Tibial nerve (tissue), 4 donors: Measurements from ENCODE around the gene CD74. TPM values are rescaled to one million over a fixed set of nuclear protein-coding genes. Genes with fewer than 3 reads are reported as not detected.

Source experiments
- DNase-seq, 2 donors: peaks; one replicate each; pipeline ENCODE4 v3.0.0-alpha.2; 2019; ENCODE audit warnings: low spot score in 2 of 2
- H3K27ac ChIP-seq, 4 donors: fragments of 200-600 bp; sonication (generic) in 3 of 4; one replicate each; pipeline ENCODE4 v1.5.1; 2017 to 2019; ENCODE audit warnings: mild to moderate bottlenecking in 1 of 4
- H3K27me3 ChIP-seq, 2 donors: fragments of 200-600 bp; sonication (generic) in 1 of 2; one replicate each; pipeline versions ENCODE4 v1.5.1 to v1.6.0; 2017 to 2019
- H3K36me3 ChIP-seq, 3 donors: fragments of 200-600 bp; sonication (generic); one replicate each; pipeline ENCODE4 v1.5.1; 2018 to 2019
- H3K4me1 ChIP-seq, 4 donors: fragments of 200-600 bp; sonication (generic) in 3 of 4; one replicate each; pipeline ENCODE4 v1.5.1; 2017 to 2019
- H3K4me3 ChIP-seq, 4 donors: fragments of 200-600 bp; sonication (generic) in 3 of 4; one replicate each; pipeline ENCODE4 v1.5.1; 2017 to 2019; ENCODE audit warnings: mild to moderate bottlenecking in 1 of 4, moderate library complexity in 1 of 4
- H3K9me3 ChIP-seq, 4 donors: fragments of 200-600 bp; sonication (generic) in 3 of 4; one replicate each; pipeline ENCODE4 v1.5.1; 2017 to 2019
- CTCF ChIP-seq, 5 experiments: fragments of 200-600 bp in 3 of 5; fragments of 450-650 bp in 2 of 5; sonication (generic) in 3 of 5; IDR thresholded peaks; one replicate each; pipeline ENCODE4 v1.5.1; 2016 to 2019; ENCODE audit warnings: antibody characterized with exemption in 5 of 5, mild to moderate bottlenecking in 3 of 5, moderate library complexity in 2 of 5
- EP300 ChIP-seq, 2 donors: sonication (generic); formaldehyde crosslinking; IDR thresholded peaks; one replicate each; pipeline ENCODE4 v1.6.1; 2017; ENCODE audit warnings: antibody characterized with exemption in 2 of 2, mild to moderate bottlenecking in 1 of 2
- POLR2A ChIP-seq, 2 donors: fragments of 450-650 bp; IDR thresholded peaks; one replicate each; pipeline ENCODE4 v1.6.1; 2017; ENCODE audit warnings: antibody characterized with exemption in 2 of 2, mild to moderate bottlenecking in 2 of 2, moderate library complexity in 2 of 2
- WGBS, 2 donors: methylation state at CpG; one replicate each; pipeline ENCODE4 v1.1.5; 2018; 5-methylcytosine and 5-hydroxymethylcytosine counted together
- total RNA-seq, 4 donors: library from RNA; depleted of rRNA; stranded (reverse); fragments of >200 nt; gene quantifications; one replicate each; pipeline ENCODE4 v1.1.0, GENCODE V29; 2016

The CD74 gene
- total RNA-seq, 4 donors from 2014 or later = 309 to 1,049 (median 557) TPM

- H3K27me3 ChIP-seq = no peaks in the 10 kb centered on the region
- H3K27ac ChIP-seq = no peak overlapping the region
- no peak for DNase-seq
- peaks cover 0 to 100% (median 12%) of the 10 kb centered on the region in 3 donors for H3K36me3 ChIP-seq
- TF ChIP-seq EP300 (IDR thresholded peaks at IDR 0.05) (no peak), POLR2A (IDR thresholded peaks at IDR 0.05) (no peak), CTCF (IDR thresholded peaks at IDR 0.05) (no peak)
- no peaks in the 10 kb centered on the region for H3K9me3 ChIP-seq
- WGBS, 2 donors = 64 to 72% methylated on average over 3 of the region's 3 CpGs
- peaks cover 0 to 4% (median 0%) of the 10 kb centered on the region in 4 donors for H3K4me1 ChIP-seq
- no peak overlapping the region for H3K4me3 ChIP-seq
Observed at GRCh38 chr5:150393096-150393645, 19.5 kb downstream of the CD74 start.

- H3K4me3 ChIP-seq = no peak overlapping the region
- H3K9me3 ChIP-seq = no peaks in the 10 kb centered on the region
- no peaks in the 10 kb centered on the region for H3K27me3 ChIP-seq
- H3K36me3 ChIP-seq = peaks cover 0 to 100% (median 13%) of the 10 kb centered on the region in 3 donors
- no peak overlapping the region for H3K27ac ChIP-seq
- peaks cover 0 to under 1% (median 0%) of the 10 kb centered on the region in 4 donors for H3K4me1 ChIP-seq
- no peak for DNase-seq
- TF ChIP-seq CTCF (IDR thresholded peaks at IDR 0.05) (no peak), POLR2A (IDR thresholded peaks at IDR 0.05) (no peak), EP300 (IDR thresholded peaks at IDR 0.05) (no peak)
- 76 to 86% methylated on average over 3 to 7 of the region's 7 CpGs for WGBS, 2 donors
Observed at GRCh38 chr5:150392680-150393079, 20.0 kb downstream of the CD74 start.

GRCh38 chr5:150391986-150392385 is 20.7 kb downstream of the CD74 start:
- Histone ChIP-seq H3K4me1 (no peaks in the 10 kb centered on the region), H3K27ac (no peak overlapping the region), H3K36me3 (peaks cover 0 to 100% (median 20%) of the 10 kb centered on the region in 3 donors), H3K4me3 (no peak overlapping the region), H3K9me3 (no peaks in the 10 kb centered on the region), H3K27me3 (no peaks in the 10 kb centered on the region)
- DNase-seq = no peak
- TF ChIP-seq EP300 (IDR thresholded peaks at IDR 0.05) (no peak), POLR2A (IDR thresholded peaks at IDR 0.05) (no peak)
- 91 to 95% methylated on average over 3 of the region's 3 CpGs for WGBS, 2 donors

GRCh38 chr5:150391064-150391834 is 21.5 kb downstream of the CD74 start:
- no peaks in the 10 kb centered on the region for H3K27me3 ChIP-seq
- H3K36me3 ChIP-seq = peaks cover 0 to 100% (median 16%) of the 10 kb centered on the region in 3 donors
- no peak for TF ChIP-seq EP300 (IDR thresholded peaks at IDR 0.05)
- no peak for TF ChIP-seq POLR2A (IDR thresholded peaks at IDR 0.05)
- TF ChIP-seq CTCF (IDR thresholded peaks at IDR 0.05) = no peak
- 83 to 94% methylated on average over 10 to 13 of the region's 13 CpGs for WGBS, 2 donors
- no peaks in the 10 kb centered on the region for H3K9me3 ChIP-seq
- H3K27ac ChIP-seq = no peak overlapping the region
- no peak overlapping the region for H3K4me3 ChIP-seq
- DNase-seq = no peak
- H3K4me1 ChIP-seq = no peaks in the 10 kb centered on the region

GRCh38 chr5:150389531-150390266 is 23.0 kb downstream of the CD74 start:
- Histone ChIP-seq H3K36me3 (peaks cover 0 to 100% (median 17%) of the 10 kb centered on the region in 3 donors), H3K9me3 (no peaks in the 10 kb centered on the region), H3K4me3 (no peak overlapping the region), H3K27ac (no peak overlapping the region), H3K27me3 (no peaks in the 10 kb centered on the region), H3K4me1 (no peaks in the 10 kb centered on the region)
- DNase-seq = no peak
- 54 to 66% methylated on average over 11 to 13 of the region's 13 CpGs for WGBS, 2 donors
- TF ChIP-seq EP300 (IDR thresholded peaks at IDR 0.05) (no peak), CTCF (IDR thresholded peaks at IDR 0.05) (no peak), POLR2A (IDR thresholded peaks at IDR 0.05) (no peak)
